Hypothalamus (tissue), 51 donors: ENCODE data around the gene RBBP5.
A peak's percentile ranks its signal among the peaks of the same experiment; 100 is the strongest.

Source experiments
- DNase-seq, 51 donors: peaks; one replicate each; lab custom pipeline; 2025; lab: John Stamatoyannopoulos, UW

The RBBP5 gene

DNA sequence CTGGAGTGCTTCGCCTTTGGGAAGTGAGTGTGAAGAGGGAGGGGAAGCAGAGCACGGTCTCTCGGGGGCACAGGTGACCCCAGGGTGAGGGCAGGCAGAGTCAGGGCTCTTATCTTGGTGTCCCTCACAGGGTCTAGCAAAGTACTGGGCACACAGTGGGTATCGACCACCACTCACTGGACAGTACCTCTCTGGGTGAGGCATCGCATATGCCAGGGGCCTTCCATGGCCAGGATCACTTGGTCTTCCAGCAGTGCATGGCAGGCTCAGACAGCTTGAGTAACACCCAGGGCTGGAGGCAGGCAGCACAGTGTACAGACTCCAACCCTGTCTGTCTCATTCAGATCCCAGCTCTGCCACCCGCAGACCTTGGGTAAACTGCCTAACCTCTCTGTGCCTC is 62.1 kb downstream of the RBBP5 start:
- no peak for DNase-seq

DNA sequence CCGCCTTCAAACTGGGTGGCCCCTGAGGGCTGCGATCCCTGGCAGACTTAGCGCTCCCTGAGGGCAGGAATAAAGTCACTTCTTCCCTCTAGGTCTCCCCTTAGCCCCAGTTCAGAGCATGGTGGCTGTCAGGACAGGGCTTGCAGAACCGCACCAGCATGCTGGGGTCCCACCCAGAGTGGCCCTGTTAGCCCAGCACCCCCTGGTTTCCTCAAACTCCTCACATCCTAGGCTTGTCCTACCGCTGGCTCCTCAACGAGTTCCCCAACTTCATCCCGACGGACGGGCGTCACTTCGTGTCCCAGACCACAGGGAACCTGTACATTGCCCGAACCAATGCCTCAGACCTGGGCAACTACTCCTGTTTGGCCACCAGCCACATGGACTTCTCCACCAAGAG is 62.9 kb downstream of the RBBP5 start:
- no peak for DNase-seq

DNA sequence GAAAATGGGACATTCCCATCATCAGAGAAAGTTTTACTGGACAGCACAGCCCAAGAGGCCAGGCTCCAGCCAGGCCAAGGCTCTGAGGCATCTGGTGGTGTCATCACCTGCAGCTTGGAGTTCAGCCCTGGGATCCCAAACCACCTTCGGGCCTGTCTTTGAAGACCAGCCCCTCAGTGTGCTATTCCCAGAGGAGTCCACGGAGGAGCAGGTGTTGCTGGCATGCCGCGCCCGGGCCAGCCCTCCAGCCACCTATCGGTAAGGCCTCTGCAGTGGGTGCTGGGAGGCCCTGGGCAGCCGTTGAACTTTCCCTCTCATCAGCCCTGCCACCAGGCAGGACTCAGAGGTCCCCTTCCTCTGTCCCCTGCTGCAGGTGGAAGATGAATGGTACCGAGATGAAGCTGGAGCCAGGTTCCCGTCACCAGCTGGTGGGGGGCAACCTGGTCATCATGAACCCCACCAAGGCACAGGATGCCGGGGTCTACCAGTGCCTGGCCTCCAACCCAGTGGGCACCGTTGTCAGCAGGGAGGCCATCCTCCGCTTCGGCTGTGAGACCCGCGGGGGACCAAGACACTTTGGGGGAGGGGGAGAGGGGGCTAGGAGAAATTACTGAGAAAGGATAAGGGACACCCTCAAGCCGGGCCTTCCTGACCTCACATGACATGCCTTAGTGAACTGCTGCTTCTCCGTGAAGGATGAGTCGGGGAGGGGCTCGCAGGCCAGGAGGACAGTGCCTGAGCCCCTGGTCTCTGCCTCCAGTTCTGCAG is 63.8 kb downstream of the RBBP5 start:
- DNase-seq: no peak

DNA sequence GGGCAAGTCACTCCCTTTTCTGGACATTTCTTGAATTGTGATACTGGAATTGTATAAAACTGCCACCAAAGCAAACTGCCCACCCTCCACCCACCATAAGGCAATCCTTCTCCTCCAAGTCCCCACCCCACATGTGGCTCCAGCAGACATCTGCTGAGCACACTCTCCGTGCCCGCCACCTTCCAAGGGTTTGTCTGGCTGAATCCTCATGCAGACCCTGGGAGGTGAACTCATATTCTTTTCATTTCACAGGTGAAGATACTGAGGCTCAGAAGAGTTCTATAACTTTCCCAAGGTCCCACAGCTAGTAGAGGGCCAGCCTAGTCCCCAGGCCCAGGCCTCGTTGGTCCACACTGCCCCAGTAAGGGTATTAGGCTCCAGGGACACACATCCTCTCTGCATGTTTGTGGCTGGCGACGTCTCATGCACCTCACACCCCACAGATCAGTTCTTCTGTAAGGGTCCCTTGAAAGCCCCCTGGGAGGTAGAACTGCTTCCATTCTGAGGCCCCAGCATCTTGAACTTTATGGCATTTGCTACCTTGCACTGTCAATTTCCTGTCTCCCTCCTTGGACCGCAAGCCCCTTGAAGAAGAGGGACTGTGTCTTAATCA is 64.7 kb downstream of the RBBP5 start:
- no peak for DNase-seq

DNA sequence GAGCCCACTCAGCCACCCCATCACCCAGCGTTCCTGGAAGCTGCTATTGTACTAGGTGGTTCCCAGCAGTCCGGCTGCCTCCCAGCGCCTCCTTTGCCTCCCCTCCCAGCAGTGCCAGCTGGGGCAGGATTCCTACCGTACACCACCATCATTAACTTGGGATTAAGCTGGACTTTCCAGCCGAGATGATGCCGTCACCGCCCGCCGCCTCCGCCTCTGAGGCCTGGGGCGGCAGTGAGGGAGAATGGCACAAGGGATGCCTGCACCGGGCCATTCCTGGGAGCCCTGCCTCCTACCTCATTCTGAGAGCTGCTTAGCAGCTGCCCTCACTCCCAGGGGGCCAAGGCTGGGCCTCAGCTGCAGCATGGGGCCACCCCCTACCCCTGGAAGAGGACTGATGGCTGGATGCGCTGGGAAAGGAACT is 65.6 kb downstream of the RBBP5 start:
- no peak for DNase-seq

DNA sequence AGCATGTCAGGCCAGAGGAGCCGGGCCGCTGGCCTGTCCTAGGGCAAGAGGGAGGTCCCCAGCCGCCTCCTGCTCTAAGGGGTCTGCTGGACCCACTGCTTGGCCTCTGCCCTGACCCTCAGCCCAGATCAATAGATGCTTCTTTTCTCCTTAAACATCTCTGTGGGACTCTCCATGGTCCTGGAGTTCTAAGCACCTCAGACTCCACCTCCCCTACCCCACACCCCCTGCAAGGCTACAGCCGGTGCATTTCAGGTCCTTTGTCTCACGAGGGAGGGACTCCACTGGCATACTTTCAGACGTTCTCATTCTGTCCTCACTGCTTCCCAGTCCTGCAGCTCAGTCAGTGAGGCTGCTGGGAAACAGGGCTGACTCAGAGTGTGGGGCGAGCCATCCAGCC is 67.8 kb downstream of the RBBP5 start:
- DNase-seq: no peak

DNA sequence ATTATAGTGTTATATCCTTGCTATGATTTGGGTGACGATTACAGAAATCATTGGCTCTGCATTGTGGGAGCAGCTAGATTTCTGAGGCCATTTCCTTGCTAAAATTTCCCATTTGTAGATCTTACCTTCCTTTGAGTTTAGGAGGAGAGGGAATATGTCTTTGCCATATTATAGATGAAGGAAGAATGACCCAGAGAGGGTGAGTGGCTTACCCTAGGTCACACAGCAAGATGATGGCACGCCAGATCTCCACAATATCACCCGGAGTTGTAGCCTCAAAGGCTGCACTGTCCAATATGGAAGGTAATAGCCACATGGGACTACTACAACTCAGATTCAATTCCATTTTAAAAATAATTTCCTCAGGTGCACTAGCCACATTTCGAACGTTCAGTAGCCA is 68.5 kb downstream of the RBBP5 start:
- DNase-seq: no peak

DNA sequence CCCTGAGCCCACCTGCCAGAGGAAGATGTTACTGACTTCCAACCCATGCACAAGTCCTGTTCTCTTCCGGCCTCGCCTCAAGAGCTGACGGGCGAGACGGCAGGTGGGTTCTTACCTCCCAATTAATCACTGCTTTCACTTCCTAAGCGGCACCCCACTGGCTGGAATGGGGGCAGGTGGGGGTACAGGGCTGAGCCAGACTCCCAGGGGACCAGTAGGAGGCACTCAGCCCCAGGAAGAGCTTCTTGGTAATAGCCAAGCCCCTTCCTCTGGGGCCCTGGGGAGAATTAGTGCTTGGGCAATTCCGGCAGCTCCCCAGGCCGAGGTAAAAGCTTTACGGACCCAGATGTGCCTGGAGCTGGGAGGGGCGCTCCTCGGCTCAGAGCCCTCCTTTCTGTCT is 69.1 kb downstream of the RBBP5 start:
- no peak for DNase-seq

DNA sequence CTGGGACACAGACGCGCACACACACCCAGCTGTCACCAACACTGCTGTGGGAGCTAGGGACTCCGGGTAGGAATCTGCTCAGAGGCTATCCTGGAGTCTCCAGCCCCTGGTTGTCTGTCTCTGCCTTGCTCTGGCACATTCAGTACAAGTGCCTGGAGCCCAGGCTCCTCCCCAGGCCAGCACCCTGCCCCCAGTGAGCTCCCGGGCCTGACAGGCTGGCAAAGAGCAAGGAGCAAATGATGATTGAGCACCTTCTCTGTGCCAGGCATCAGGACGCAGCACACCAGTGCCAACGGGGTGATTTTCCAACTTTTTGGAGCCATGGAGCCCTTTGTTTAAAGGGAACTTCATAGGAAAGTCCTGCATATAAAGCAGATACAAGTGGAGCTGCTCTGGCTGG is 72.3 kb downstream of the RBBP5 start:
- peak in 30 of 51 donors; percentile 14 to 84 (median 40) for DNase-seq

DNA sequence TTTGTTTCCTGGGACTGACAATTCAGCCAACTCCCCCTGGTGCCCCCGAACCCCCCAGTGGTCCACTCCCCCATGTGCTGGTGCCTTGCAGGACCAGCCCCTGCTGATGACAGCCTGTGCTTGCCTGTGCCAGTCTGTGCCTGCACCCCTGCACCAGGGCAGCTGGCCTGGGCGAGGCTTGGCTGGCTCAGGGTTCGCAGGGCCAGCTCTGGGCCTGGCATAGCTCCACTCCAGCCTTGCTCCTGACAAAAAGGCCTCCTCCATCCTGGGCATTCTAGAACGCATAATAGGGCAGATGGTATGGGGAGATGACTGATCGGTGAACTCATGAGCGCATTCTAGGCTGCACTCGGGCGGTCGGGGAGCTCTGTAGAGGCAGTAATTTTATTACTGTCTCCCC is 73.4 kb downstream of the RBBP5 start:
- peak in 47 of 51 donors; percentile 15 to 97 (median 80) for DNase-seq

DNA sequence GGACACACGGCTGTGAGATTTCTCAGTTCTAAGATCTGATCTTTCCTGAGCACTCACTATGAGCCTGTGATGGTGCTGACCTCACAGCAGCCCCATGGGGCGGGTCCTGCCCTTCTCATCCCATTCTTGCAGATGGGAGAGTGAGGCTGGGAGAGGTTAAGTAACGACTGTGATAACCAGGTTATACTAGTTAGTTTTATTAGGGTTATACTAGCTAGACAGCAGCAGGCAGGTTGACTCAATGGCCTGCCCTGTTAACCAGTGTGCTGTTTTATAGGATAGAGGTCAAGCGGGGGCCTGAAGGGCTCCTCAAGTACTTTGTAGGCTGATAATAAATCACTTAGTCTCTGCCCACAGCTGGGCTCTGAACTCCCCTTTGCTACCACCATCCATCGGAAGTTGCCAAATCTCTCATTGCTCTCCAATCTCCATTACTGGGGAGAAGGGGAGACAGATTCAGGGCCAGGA is 74.0 kb downstream of the RBBP5 start:
- peak in 10 of 51 donors; percentile 28 to 70 (median 53) for DNase-seq

DNA sequence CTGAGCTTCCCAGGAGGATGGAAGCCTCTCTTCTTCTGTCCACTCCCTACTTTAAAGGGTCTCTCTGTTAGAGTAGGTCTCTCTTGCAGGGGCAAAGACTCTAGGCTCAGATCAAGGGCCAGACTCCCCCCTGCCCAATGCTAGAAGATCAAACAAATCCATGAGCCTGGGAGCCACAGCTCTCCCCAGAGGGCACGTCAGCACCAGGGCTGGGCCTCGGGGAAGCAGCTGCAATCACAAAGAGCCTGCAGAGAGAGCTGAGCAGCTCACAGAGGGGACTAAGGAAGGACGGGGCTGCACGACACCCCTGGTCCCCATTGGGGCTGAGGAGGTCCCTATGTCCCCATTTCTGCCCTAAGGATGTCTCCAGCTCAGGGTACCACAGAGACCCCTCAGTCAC is 74.9 kb downstream of the RBBP5 start:
- peak in 38 of 51 donors; percentile 13 to 80 (median 54) for DNase-seq

DNA sequence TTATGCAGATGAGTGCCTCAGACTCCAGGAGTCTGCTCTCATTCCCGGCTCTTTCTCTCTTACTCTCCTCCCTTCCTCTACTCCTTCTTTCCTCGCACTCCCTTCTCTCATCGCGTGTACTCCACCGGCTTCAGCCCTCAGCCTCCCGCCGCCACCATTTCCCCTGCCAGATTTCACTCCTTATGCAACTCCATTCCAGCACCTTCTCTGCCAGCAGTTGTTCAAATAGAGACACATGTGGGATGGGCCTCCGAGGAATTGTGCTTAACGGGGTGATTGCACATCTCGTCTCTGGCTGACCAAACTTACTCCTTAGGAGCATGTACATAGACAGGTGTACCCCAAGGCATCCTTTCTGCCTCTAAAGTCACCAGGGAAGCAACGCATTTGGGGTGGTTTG is 76.6 kb downstream of the RBBP5 start:
- DNase-seq: peak in 2 of 51 donors; percentile 41

DNA sequence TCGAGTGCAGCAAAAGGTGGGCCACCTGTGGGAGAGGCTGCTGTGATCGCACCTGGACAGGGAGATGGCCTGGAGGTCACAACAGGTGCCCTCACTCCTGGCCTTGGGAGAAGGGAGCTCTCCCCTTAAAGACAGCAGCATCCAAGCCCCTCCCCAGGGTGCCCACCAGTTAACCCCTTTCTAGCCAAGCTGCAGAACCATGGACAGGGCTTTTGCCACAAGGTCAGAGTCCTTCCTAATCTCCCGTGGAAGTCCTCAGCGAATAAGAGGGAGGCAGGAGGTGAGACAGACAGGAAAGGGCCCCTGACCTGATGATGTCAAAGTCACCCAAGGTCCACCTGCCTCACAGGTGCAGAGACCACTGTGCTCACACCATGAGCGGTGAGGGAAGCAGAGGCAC is 77.0 kb downstream of the RBBP5 start:
- DNase-seq: no peak

DNA sequence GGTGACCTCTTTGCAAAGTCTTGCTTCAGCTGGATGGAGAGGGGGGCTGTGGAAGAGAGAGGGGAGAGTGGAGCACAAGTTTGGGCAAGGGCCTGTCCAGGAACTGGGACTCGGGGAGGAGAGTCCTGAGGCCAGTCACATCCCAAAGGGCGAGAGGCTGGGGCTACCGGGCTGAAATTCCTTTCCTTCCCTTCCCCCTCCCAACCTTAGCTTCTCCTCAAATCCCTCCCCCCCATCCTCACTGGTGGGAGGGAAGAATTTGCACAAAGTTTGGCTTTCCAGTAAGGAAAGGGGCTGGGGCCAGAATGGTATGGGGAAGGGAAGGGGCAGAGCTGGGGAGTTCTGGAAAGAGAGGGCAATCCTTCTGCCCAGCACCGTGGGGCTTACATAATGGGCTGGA is 77.9 kb downstream of the RBBP5 start:
- no peak for DNase-seq

DNA sequence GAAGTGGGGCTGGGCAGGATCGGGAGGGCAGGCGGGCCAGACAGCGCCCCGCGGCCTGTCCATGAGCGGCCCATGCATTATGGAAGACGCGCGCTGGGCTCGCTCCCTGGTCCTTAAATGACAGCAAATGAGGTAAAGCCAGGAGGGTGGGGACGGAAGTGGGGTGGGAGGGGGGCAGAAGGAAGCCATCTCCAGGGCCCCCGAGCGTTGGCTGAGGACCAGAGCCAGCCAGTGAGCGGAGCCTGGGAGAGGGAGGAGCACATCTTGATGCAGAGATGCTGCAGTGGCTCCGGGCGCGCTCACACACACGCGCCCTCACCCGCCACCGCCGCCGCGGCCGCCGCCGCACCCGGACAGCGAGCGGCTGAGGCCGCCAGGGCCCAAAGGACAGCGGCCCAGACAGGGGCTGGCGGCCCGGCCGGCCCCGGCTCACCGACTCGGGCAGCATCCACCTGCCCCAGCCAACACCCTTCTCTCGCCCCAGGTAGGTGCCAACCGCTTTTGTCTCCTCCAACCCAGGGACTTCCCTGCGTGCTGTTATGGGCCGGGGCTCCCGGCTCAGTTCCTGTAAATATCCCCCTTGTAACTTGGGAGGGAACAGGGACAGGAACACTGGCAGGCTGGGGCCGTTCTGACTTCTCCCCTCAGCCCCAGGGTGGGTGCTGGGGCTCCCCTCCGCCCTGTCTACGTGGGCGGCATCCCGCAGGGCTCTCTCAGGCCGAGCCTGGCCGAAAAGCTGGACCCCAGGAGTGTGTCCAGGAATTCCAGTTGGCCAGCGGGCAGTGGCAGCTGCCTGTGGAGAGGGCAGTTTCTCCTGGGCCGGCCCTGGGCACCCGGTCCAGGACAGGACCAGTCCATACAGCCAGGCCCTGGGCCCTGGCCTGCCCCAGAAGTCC is 78.6 kb downstream of the RBBP5 start, which contains the start of gene CNTN2:
CNTN2 (plus strand) TSS at position 302 of the 896 bp plus-strand sequence. CDS start 9,974 bp downstream, outside the sequence.
- DNase-seq: peak in 48 of 51 donors; percentile 10 to 92 (median 78)

DNA sequence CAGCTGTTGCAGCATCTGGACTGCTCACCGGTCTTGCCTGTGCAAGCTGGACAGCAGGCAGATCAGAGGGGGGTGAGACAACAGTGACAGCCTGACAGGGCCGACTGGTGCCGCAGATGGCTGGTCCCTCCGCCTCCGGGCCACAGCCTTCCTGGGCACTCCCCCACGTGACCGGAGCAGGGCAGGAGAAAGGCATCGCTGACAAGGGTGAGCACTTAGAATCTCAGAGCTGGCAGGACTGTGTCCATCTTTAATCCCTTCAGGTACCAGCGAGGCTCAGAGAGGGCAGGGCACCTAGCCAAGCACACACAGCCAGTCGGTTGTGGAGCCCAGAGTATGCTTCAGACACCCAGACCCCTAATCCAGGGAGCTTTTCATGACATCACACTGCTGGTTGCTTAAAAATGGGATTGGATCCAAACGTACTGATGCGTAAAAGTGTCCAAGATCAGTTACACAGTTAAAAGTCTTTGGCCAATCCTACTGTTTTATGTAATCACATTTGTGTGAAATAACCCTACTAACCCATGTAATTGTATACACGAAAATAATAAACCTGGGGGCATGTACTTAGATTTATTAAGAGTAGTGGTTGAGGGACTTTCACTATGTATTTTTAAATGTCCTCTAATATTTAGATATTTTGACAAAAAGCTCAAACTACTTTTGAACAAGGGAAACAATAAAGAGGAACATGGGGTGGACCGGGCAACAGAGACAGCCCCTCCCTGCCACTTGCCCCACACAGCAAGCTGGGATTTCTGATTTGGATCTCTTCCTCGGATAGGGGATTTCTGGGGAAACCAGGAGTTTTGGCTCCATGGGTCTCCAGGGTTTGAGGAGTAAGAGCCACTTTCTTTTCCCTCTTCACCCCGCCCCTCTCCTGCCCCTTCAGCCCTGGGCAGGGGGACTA is 79.5 kb downstream of the RBBP5 start:
- DNase-seq: peak in 32 of 51 donors; percentile 10 to 80 (median 54)

DNA sequence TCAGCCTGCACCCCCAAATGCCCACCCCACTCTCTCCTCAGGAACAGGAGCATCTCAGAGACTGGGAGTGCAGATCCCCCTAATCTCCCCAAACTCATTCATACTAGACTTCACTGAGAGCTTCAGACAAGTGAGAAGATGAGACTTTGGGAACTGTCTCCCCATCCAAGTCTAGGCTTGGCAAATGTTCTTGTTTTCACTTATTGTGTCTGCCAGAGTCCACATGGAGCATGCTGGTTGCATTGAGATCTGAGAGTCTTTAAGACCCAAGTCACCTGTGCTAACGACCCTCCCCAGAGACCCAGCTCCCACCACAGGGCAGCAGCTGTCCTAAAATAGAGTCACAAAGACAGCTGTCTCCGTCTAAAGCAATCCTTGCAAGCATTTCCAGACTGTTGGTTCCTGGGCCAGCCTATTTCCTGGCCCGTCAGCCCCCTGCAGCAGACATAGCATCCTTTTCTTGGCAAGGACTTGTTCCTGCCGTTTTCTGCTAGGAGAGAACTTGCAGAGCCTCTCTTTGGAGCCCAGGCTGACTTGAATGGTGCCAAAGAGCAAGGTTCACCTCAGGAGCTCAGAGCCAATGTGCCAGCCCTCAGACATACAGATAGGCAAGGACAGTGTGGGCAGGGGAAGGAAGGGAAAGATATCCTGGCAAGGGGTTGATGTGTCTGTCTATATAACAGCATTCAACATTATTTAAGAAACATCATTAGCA is 80.6 kb downstream of the RBBP5 start:
- DNase-seq: peak in 1 of 51 donors; percentile 16

DNA sequence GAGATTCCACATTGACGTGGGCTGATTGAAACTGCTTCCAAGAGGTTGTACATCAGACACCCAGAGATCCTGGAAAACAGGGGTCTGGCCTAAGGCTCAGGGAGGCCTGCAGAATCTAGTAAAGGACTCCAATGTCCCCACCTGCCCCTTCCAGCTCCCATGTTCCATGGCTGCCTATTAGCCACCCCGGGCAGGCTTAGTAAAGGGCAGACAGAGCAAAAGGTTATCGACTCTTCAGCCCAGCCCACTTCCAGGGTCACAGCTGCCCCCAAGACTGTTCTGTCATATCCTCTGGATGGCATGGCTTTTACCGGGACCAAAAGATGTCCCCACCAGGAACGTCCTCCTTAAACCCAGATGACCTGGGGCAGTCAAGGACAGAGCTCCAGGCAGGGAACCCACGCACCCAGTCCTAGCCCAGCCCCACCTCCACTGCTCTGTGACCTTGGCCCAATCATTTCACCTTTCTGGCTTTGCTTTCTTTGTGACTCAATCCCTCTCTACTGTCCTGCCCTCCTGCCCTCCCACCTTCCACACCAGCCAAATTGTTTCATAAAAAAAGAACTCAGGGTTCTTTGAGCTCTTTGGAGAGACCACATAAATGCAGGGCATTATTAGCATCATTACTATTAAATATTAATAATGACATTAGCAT is 83.5 kb downstream of the RBBP5 start:
- no peak for DNase-seq
